GM19023 (cell line): ENCODE measurements around the gene HACD1.
A peak's percentile ranks its signal among the peaks of the same experiment; 100 is the strongest.

Source experiments
- ATAC-seq: cut with Tn5 transposase; IDR thresholded peaks from one replicate; pipeline ENCODE4 v1.9.1; 2021; ENCODE audit warnings: mild to moderate bottlenecking, moderate library complexity; ENCODE audit not compliant: unreplicated experiment

HACD1 gene

GRCh38 chr10:17617031-17617911 is at the start of gene HACD1:
Gene HACD1 (minus strand): TSS chr10:17617374. CDS start chr10:17617339, 35 bp downstream.
- ATAC-seq, result peak; percentile 57

GRCh38 chr10:17665747-17666146 is 48.6 kb upstream of the HACD1 start:
- no peak for ATAC-seq

- ATAC-seq, result no peak
These were observed 46.3 kb upstream of the HACD1 start for GRCh38 chr10:17663450-17663849.

GRCh38 chr10:17662193-17663138 is 45.3 kb upstream of the HACD1 start:
- no peak for ATAC-seq

- ATAC-seq, result no peak
These were observed 44.3 kb upstream of the HACD1 start for GRCh38 chr10:17661510-17661909.

GRCh38 chr10:17660921-17661320 is 43.7 kb upstream of the HACD1 start:
- no peak for ATAC-seq

- ATAC-seq, result no peak
These were observed 42.2 kb upstream of the HACD1 start for GRCh38 chr10:17659365-17659764.

GRCh38 chr10:17657103-17657500 is 39.9 kb upstream of the HACD1 start:
- no peak for ATAC-seq

- peak; percentile 88 for ATAC-seq
These were observed 38.5 kb upstream of the HACD1 start for GRCh38 chr10:17655567-17656146.

- no peak for ATAC-seq
These were observed 37.8 kb upstream of the HACD1 start for GRCh38 chr10:17655009-17655408.

- ATAC-seq, result no peak
These were observed 35.4 kb upstream of the HACD1 start for GRCh38 chr10:17652585-17652984.

- no peak for ATAC-seq
These were observed 34.7 kb upstream of the HACD1 start for GRCh38 chr10:17651896-17652295.

- ATAC-seq, result no peak
These were observed 33.2 kb upstream of the HACD1 start for GRCh38 chr10:17650416-17650815.

- ATAC-seq, result no peak
These were observed 32.7 kb upstream of the HACD1 start for GRCh38 chr10:17649836-17650235.

- ATAC-seq, result no peak
These were observed 31.9 kb upstream of the HACD1 start for GRCh38 chr10:17649052-17649451.

GRCh38 chr10:17648243-17649035 is 31.3 kb upstream of the HACD1 start:
- ATAC-seq, result no peak

- ATAC-seq, result no peak
These were observed 30.2 kb upstream of the HACD1 start for GRCh38 chr10:17647326-17647725.

- no peak for ATAC-seq
These were observed 28.6 kb upstream of the HACD1 start for GRCh38 chr10:17645621-17646345.

- peak; percentile 44 for ATAC-seq
These were observed 27.3 kb upstream of the HACD1 start for GRCh38 chr10:17644485-17644943.
